Fibroblast of the aortic adventitia (primary cell): Measurements from ENCODE around the gene SSC4D. TPM values are rescaled to one million over a fixed set of nuclear protein-coding genes. Genes with fewer than 3 reads are reported as not detected.
"Not testable (repeated sequence)": the region's sequence is repeated elsewhere in the genome, so short reads cannot be mapped to it uniquely, and the experiment has no call there.

Experiments
- DNase-seq: peaks from one replicate; pipeline ENCODE4 v3.0.0-alpha.2; 2010; ENCODE audit warnings: low read depth
- H3K4me3 ChIP-seq: 2 replicates; pipeline ENCODE4 v1.5.1; 2011; ENCODE audit warnings: low read depth, mild to moderate bottlenecking, control low read depth, low read length, moderate library complexity
- total RNA-seq: library from RNA; depleted of rRNA; stranded (reverse); fragments of >200 nt; gene quantifications from 2 replicates; pipeline ENCODE4 v1.2.3, GENCODE V29; 2012; ENCODE audit warnings: low replicate concordance
- TF ChIP-seq, protein P1 (sequence below): IDR thresholded peaks from 2 replicates; pipeline ENCODE4 v1.5.1; 2011; ENCODE audit warnings: mild to moderate bottlenecking, low read length, control low read depth, inconsistent platforms; ENCODE audit not compliant: insufficient read depth

Gene SSC4D
- total RNA-seq, 1 donor, result 0.36 TPM

DNA sequence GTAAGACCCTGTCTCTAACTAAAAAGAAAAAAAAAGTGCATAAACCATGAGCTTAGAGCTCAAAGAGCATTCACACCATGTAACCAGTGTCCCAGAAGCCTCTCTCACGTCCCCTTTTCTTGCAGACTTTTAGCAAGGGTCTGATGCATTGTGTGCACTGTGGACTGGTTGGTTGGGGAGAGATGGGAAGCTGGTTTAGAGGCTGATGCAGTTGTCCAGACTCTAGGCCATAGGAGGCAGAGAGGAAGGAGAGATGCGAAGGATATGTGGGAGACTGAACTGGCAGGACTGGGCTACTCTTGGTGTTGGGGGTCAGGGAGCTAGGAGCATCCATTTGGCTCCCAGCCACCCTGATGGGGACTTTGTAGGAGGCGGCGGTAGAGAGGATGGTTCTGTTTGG, 1.8 kb downstream of the SSC4D start:
- no peak for DNase-seq
- TF ChIP-seq, protein P1, sequence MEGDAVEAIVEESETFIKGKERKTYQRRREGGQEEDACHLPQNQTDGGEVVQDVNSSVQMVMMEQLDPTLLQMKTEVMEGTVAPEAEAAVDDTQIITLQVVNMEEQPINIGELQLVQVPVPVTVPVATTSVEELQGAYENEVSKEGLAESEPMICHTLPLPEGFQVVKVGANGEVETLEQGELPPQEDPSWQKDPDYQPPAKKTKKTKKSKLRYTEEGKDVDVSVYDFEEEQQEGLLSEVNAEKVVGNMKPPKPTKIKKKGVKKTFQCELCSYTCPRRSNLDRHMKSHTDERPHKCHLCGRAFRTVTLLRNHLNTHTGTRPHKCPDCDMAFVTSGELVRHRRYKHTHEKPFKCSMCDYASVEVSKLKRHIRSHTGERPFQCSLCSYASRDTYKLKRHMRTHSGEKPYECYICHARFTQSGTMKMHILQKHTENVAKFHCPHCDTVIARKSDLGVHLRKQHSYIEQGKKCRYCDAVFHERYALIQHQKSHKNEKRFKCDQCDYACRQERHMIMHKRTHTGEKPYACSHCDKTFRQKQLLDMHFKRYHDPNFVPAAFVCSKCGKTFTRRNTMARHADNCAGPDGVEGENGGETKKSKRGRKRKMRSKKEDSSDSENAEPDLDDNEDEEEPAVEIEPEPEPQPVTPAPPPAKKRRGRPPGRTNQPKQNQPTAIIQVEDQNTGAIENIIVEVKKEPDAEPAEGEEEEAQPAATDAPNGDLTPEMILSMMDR, result no peak
- no peak overlapping the region for H3K4me3 ChIP-seq

DNA sequence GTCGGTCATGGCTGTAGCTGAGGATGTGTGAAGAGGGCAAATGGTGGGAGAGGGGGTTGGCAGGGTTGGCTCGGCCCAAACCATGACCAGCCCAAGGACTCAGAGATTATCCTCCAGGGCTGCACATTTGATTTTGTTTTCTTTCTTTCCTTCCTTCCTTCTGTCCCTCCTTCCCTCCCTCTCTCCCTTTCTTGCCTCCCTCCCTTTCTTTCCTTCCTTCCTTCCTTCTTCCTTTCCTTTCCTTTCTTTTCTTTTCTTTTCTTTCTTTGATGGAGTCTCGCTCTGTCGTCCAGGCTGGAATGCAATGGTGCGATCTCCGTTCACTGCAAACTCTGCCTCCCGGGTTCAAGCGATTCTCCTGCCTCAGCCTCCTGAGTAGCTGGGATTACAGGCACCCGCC, 3.8 kb downstream of the SSC4D start:
- H3K4me3 ChIP-seq, result no peak overlapping the region
- TF ChIP-seq, protein P1, result no peak
- DNase-seq, result no peak

DNA sequence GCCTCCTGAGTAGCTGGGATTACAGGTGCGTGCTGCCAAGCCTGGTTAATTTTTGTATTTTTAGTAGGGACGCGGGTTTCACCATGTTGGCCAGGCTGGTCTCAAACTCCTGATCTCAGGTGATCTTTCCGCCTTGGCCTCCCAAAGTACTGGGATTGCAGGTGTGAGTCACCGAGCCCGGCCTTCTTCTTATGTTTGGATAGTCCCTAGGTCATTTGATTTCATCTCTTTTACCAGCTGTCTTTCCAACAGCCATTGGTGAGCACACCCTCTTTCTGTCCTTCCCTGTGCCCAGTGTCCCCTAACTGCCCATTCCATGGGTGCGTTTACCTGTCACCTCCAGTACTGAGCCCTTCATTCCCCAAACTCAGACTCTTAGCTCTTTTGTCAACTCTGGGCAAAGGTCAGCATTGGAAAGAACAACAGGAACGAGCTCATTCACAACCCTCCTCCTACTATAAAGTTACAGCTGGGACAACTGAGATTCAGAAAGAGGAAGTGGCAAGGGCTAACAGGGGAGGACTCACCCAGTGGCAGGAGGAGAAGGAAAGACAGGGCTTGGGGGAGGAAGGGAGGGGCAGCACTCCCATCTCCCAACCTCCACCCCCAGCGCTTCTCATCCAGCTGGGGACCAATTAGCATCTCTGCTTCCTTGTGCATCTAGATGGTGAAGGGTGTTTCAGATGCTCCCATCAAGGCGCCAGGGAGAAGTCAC, 5.6 kb downstream of the SSC4D start:
- no peak for DNase-seq
- H3K4me3 ChIP-seq, result no peak overlapping the region
- TF ChIP-seq, protein P1, result no peak

DNA sequence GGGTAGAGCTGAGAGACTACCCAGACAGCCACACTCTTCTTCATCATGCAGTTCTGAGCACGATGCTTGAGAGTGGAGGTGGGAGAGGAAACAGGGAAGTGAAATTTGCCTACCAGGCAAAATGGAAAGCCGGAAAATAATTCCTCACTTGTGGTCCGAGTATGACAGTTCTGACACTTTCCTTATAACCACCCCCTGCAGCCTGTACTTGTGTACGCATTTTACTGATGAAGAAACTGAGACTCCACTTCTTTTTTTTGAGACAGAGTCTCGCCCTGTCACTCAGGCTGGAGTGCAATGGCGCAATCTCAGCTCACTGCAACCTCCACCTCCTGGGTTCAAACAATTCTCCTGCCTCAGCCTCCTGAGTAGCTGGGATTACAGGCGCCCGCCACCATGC, 6.4 kb downstream of the SSC4D start:
- not testable (repeated sequence) for H3K4me3 ChIP-seq, DNase-seq

DNA sequence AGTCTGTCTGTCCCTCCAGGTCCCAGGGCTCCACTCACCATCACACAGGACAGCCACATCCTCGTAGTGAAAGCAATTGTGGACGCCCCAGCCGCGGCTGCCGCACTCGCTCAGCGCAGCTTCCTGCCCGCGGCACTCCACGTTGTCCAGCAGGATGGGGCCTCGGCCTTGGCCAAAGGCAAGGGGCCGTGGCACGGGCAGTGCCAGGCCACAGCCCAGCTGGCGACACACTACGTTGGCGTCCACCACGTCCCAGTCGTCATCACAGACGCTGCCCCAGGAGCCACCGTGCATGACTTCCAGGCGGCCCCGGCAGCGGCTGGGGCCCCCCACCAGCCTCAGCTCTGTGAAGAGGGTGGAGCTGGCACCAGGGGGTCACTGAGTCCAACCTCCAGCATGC, 9.2 kb downstream of the SSC4D start:
- no peak for DNase-seq
- no peak overlapping the region for H3K4me3 ChIP-seq

DNA sequence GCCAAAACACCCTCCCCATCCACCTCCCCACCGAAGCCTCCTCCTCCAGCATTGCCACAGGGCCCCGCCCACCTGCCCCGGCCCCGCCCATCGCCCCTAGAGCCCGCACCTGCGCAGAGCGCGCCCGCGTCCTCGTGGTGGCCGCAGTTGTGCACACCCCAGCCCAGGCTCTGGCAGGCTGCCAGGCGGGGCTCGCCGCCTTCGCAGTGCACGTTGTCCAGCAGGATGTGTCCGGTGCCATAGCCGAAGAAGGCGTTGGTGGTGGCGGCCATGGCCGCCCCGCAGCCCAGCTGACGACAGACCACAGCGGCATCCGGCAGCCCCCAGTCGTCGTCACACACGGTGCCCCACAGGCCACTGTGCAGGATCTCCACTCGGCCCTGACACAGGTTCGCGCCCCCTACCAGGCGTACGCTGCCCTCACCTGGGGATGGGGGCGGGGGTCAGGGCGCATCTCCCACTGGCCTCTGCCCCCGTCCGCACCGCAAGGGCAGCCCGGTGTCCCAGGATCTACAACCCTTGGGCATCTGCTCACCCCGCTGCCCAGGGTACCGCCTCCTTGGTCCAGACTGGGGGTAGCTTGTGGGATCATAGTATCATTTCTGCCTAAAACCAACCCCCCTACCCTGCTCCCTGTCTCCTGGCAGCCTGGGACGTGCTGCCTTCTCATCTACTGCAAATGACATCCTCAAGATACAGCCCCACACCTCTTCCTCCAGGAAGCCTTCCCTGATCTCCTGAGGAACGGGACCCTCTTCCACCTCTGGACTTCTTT, 11.9 kb downstream of the SSC4D start:
- TF ChIP-seq, protein P1, result no peak
- DNase-seq, result peak; percentile 47
- peak overlapping the region; percentile 66 for H3K4me3 ChIP-seq

More for the DNA sequence above, 9.2 kb downstream of the SSC4D start:
- TF ChIP-seq, protein P1, result no peak

DNA sequence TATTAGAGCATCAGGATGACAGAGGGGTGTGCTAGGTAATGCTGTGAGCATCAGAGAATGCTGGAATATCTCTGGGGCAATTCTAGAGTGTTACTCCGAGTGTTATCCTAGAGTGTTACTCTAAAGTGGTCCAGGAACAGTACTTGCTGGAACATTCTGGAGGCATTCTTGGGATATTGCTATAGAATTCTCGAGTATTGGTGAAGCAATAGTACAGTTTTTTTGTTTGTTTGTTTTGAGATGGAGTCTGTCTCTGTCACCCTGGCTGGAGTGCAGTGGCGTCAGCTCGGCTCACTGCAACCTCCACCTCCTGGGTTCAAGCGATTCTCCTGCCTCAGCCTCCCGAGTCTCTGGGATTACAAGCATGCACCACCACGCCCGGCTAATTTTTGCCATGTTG, 12.6 kb downstream of the SSC4D start:
- no peak overlapping the region for H3K4me3 ChIP-seq
- TF ChIP-seq, protein P1, result no peak
- DNase-seq, result no peak
